Measurements from ENCODE around the gene DENND4C. TPM values are rescaled to one million over a fixed set of nuclear protein-coding genes. Genes with fewer than 3 reads are reported as not detected.

DENND4C gene
- total and polyA plus RNA-seq, 3 donors from 2014 or later, result 28.8 to 136 (median 126) TPM

- no peaks in the 10 kb centered on the region for H3K4me1 ChIP-seq
- no peak for DNase-seq
- intact Hi-C loops (cut with DNase I; ENCODE audit: low total_unique reads), result no loop called here
- H3K36me3 ChIP-seq (ENCODE audit: low read depth, missing control alignments), result no peaks in the 10 kb centered on the region
- H3K27ac ChIP-seq, result peak overlapping the region; percentile 55 to 66
- WGBS, 2 donors, result 3 to 4% methylated on average over 17 to 20 of the region's 20 CpGs
- no peaks in the 10 kb centered on the region for H3K9me3 ChIP-seq
- H3K27me3 ChIP-seq, result no peaks in the 10 kb centered on the region
- peak overlapping the region; percentile 57 to 85 for H3K4me3 ChIP-seq
- TF ChIP-seq POLR2A (IDR thresholded peaks at IDR 0.05) (no peak), CTCF (IDR thresholded peaks at IDR 0.05) (no peak)
Observed at GRCh38 chr9:19408316-19408692, 177.8 kb downstream of the DENND4C start.

- peak within 1 kb of the TSS; percentile 57 to 85 for H3K4me3 ChIP-seq
Observed at GRCh38 chr9:19408693-19409400, 178.4 kb downstream of the DENND4C start, which contains the start of gene ACER2. Gene ACER2, plus strand, starts transcription at chr9:19409009. Its CDS starts 76 bp downstream, at chr9:19409085.

DNA sequence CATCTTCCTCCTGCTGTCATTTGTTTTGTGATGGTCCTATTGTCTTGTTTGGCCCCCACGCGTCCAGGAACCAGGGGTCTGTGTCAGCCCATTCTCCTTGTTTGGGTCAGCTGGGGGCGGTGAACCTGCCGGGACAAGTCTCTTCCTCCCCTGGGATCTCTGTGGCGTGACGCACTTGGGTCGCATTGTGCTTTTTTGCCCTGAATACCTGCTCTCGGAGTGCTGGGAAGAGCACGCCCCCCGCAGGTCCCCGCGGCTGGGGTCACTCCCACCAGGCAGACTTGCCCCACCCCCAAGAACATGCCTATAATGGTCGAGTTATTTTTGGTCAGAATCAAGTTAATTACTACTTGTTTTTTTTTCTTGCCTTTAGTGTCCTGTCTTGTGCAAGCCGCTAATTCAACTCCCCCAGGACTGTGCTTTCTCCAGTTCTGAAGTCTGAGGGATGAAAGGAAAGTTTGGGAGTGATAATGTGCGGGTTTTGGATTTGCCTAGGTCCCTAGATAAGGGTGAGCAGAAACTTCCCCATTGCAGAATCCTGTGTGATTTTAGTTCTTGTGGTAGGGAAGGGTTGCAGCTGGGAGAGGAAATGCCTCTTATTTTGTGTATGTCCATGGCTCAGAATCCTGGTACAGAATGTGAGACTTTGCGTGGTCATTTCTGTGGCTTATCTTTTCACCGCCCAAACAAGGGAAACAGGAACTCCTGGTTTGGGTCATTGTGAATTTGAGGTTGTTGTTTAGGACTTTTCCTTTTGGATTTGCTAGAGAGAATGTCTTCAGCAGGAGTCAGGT, 179.1 kb downstream of the DENND4C start:
- Histone ChIP-seq H3K27ac (peak overlapping the region; percentile 55 to 66), H3K4me1 (no peaks in the 10 kb centered on the region), H3K36me3 (ENCODE audit: low read depth, missing control alignments) (no peaks in the 10 kb centered on the region), H3K4me3 (peak overlapping the region; percentile 57 to 85), H3K27me3 (no peaks in the 10 kb centered on the region), H3K9me3 (no peaks in the 10 kb centered on the region)
- intact Hi-C loops (cut with DNase I; ENCODE audit: low total_unique reads), result no loop called here
- peak; percentile 24 for DNase-seq
- TF ChIP-seq CTCF (IDR thresholded peaks at IDR 0.05) (no peak), POLR2A (IDR thresholded peaks at IDR 0.05) (no peak)
- WGBS, 2 donors, result 3 to 4% methylated on average over 17 of the region's 17 CpGs

More at GRCh38 chr9:19408693-19409400, 178.4 kb downstream of the DENND4C start, which contains the start of gene ACER2:
- no peaks in the 10 kb centered on the region for H3K36me3 ChIP-seq (ENCODE audit: low read depth, missing control alignments)
- DNase-seq, result peak; percentile 94
- peak within 1 kb of the TSS; percentile 55 to 66 for H3K27ac ChIP-seq
- no peaks in the 10 kb centered on the region for H3K4me1 ChIP-seq
- TF ChIP-seq POLR2A (IDR thresholded peaks at IDR 0.05), result peak; percentile 53
- TF ChIP-seq CTCF (IDR thresholded peaks at IDR 0.05), result no peak
- H3K27me3 ChIP-seq, result no peaks in the 10 kb centered on the region
- 0% methylated on average over 14 to 37 of the region's 61 CpGs for WGBS, 2 donors
- intact Hi-C loops (cut with DNase I; ENCODE audit: low total_unique reads), result no loop called here
- H3K9me3 ChIP-seq, result no peaks in the 10 kb centered on the region

- WGBS, 2 donors, result 86 to 94% methylated on average over 2 of the region's 2 CpGs
- TF ChIP-seq CTCF (IDR thresholded peaks at IDR 0.05) (no peak), POLR2A (IDR thresholded peaks at IDR 0.05) (no peak)
- Histone ChIP-seq H3K27me3 (no peaks in the 10 kb centered on the region), H3K27ac (no peak overlapping the region), H3K4me1 (no peaks in the 10 kb centered on the region), H3K36me3 (ENCODE audit: low read depth, missing control alignments) (no peaks in the 10 kb centered on the region), H3K4me3 (no peak overlapping the region), H3K9me3 (no peaks in the 10 kb centered on the region)
- intact Hi-C loops (cut with DNase I; ENCODE audit: low total_unique reads), result no loop called here
- DNase-seq, result no peak
Observed at GRCh38 chr9:19410195-19410503, 179.7 kb downstream of the DENND4C start.

Data from testis (tissue), 3 donors.